HL-60 (cell line): Measurements from ENCODE around the gene SNX30.

Experiments
- DNase-seq, 2 experiments: peaks; one replicate each; pipeline ENCODE4 v3.0.0-alpha.2; 2010 to 2020; ENCODE audit warnings: low read depth in 1 of 2, low spot score in 1 of 2
- H3K27ac ChIP-seq: fragments of 250-450 bp; sonication (Bioruptor Pico); replicated peaks from 2 replicates; pipeline ENCODE4 v1.5.1; 2020; ENCODE audit warnings: mild to moderate bottlenecking, moderate library complexity
- H3K27me3 ChIP-seq: fragments of 250-450 bp; sonication (Bioruptor Pico); 2 replicates; pipeline ENCODE4 v1.5.1; 2021; ENCODE audit warnings: mild to moderate bottlenecking, moderate library complexity; ENCODE audit not compliant: insufficient read depth, poor library complexity, severe bottlenecking
- H3K4me3 ChIP-seq: replicated peaks from 2 replicates; pipeline ENCODE4 v1.5.1; 2011; ENCODE audit warnings: mild to moderate bottlenecking, control low read depth, low read length; ENCODE audit not compliant: insufficient read depth
- CTCF ChIP-seq: IDR thresholded peaks from one replicate; pipeline ENCODE4 v1.5.1; 2011; ENCODE audit warnings: low read length, control low read depth, inconsistent platforms; ENCODE audit not compliant: insufficient read depth
- GABPA ChIP-seq: IDR thresholded peaks from 2 replicates; pipeline ENCODE4 v1.6.1; 2012; ENCODE audit warnings: low read depth
- POLR2AphosphoS5 ChIP-seq: IDR thresholded peaks from 2 replicates; pipeline ENCODE4 v1.6.1; 2012; ENCODE audit warnings: low read depth
- REST ChIP-seq: IDR thresholded peaks from 2 replicates; pipeline ENCODE4 v1.6.1; 2012; ENCODE audit warnings: low read depth; ENCODE audit not compliant: insufficient replicate concordance
- SPI1 ChIP-seq: IDR thresholded peaks from 2 replicates; pipeline ENCODE4 v1.6.1; 2012; ENCODE audit warnings: low read depth, mild to moderate bottlenecking, borderline replicate concordance

SNX30 gene

GRCh38 chr9:112785986-112786385, 35.4 kb downstream of the SNX30 start:
- no peak for DNase-seq
- Histone ChIP-seq H3K4me3 (no peak overlapping the region), H3K27ac (no peak overlapping the region), H3K27me3 (no peaks in the 10 kb centered on the region)
- TF ChIP-seq CTCF (no peak), POLR2AphosphoS5 (no peak), REST (no peak), GABPA (no peak), SPI1 (no peak)

GRCh38 chr9:112786829-112787520, 36.4 kb downstream of the SNX30 start:
- no peak overlapping the region for H3K27ac ChIP-seq
- no peak for DNase-seq
- H3K4me3 ChIP-seq: no peak overlapping the region
- no peaks in the 10 kb centered on the region for H3K27me3 ChIP-seq
- TF ChIP-seq SPI1 (no peak), REST (no peak), POLR2AphosphoS5 (no peak), GABPA (no peak), CTCF (no peak)

GRCh38 chr9:112787978-112788377, 37.4 kb downstream of the SNX30 start:
- no peak for TF ChIP-seq SPI1
- no peak for TF ChIP-seq REST
- no peak for TF ChIP-seq GABPA
- TF ChIP-seq POLR2AphosphoS5: no peak
- no peak for TF ChIP-seq CTCF
- H3K4me3 ChIP-seq: no peak overlapping the region
- no peak for DNase-seq
- no peak overlapping the region for H3K27ac ChIP-seq
- no peaks in the 10 kb centered on the region for H3K27me3 ChIP-seq
